Mammary epithelial cell (primary cell): ENCODE results near the gene AZI2.

Source experiments
- CTCF ChIP-seq, 2 donors: IDR thresholded peaks in 1 of 2; conservative IDR thresholded peaks in 1 of 2; 2 replicates each; pipeline ENCODE4 v1.5.1; 2011 to 2012; ENCODE audit warnings: inconsistent platforms in 2 of 2, low read length in 2 of 2, mild to moderate bottlenecking in 2 of 2, control low read depth in 1 of 2, low read depth in 1 of 2; ENCODE audit not compliant: insufficient read depth in 1 of 2; ENCODE audit errors: extremely low read depth in 1 of 2
- EZH2 ChIP-seq: IDR thresholded peaks from 2 replicates; pipeline ENCODE4 v1.6.1; 2012; ENCODE audit warnings: low read length, inconsistent platforms, borderline replicate concordance

- TF ChIP-seq EZH2 (no peak), CTCF (conservative IDR thresholded peaks at IDR 0.05 in 1 of 2, IDR thresholded peaks at IDR 0.05 in 1 of 2; ENCODE audit: extremely low read depth in 1 of 2, insufficient read depth in 1 of 2, low read depth in 1 of 2, low read length in 2 of 2) (no peak)
Measured at GRCh38 chr3:28291577-28291976, 57.0 kb downstream of the AZI2 start.
